Right lobe of liver (tissue), 4 donors: ENCODE data around the gene PAAF1.

Experiments
- POLR2A ChIP-seq: fragments of 450-650 bp; IDR thresholded peaks from one replicate; pipeline ENCODE4 v1.6.1; 2017; ENCODE audit warnings: antibody characterized with exemption, mild to moderate bottlenecking
- TF ChIP-seq, protein P1 (sequence below), 4 donors: fragments of 200-600 bp in 3 of 4; fragments of 450-650 bp in 1 of 4; IDR thresholded peaks; one replicate each; pipeline versions ENCODE4 v1.5.1 to v1.8.0; 2016 to 2022; ENCODE audit warnings: antibody characterized with exemption in 4 of 4, mild to moderate bottlenecking in 2 of 4
- donor health status: DM: no; HTN: no; CAD: no.
- donor health status: DM: no; HTN: no; CAD: no.
- donor health status: DM: no; HTN: yes; CAD: no.

- TF ChIP-seq, protein P1, sequence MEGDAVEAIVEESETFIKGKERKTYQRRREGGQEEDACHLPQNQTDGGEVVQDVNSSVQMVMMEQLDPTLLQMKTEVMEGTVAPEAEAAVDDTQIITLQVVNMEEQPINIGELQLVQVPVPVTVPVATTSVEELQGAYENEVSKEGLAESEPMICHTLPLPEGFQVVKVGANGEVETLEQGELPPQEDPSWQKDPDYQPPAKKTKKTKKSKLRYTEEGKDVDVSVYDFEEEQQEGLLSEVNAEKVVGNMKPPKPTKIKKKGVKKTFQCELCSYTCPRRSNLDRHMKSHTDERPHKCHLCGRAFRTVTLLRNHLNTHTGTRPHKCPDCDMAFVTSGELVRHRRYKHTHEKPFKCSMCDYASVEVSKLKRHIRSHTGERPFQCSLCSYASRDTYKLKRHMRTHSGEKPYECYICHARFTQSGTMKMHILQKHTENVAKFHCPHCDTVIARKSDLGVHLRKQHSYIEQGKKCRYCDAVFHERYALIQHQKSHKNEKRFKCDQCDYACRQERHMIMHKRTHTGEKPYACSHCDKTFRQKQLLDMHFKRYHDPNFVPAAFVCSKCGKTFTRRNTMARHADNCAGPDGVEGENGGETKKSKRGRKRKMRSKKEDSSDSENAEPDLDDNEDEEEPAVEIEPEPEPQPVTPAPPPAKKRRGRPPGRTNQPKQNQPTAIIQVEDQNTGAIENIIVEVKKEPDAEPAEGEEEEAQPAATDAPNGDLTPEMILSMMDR (IDR thresholded peaks at IDR 0.05) = no peak
- no peak for TF ChIP-seq POLR2A
Observed at GRCh38 chr11:73969991-73970800, 93.4 kb downstream of the PAAF1 start.
